ENCODE results near the gene UBE2J1.

- TF ChIP-seq, protein P1, sequence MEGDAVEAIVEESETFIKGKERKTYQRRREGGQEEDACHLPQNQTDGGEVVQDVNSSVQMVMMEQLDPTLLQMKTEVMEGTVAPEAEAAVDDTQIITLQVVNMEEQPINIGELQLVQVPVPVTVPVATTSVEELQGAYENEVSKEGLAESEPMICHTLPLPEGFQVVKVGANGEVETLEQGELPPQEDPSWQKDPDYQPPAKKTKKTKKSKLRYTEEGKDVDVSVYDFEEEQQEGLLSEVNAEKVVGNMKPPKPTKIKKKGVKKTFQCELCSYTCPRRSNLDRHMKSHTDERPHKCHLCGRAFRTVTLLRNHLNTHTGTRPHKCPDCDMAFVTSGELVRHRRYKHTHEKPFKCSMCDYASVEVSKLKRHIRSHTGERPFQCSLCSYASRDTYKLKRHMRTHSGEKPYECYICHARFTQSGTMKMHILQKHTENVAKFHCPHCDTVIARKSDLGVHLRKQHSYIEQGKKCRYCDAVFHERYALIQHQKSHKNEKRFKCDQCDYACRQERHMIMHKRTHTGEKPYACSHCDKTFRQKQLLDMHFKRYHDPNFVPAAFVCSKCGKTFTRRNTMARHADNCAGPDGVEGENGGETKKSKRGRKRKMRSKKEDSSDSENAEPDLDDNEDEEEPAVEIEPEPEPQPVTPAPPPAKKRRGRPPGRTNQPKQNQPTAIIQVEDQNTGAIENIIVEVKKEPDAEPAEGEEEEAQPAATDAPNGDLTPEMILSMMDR (tag by site-specific recombination; IDR thresholded peaks at IDR 0.05) = no peak
- TF ChIP-seq ZNF274 (IDR thresholded peaks at IDR 0.05; ENCODE audit: low read length) (no peak), ZNF274 (tag by site-specific recombination; IDR thresholded peaks at IDR 0.05; ENCODE audit: borderline replicate concordance) (no peak), ZNF423 (tag by site-specific recombination; IDR thresholded peaks at IDR 0.05) (no peak)
These were observed 50.8 kb downstream of the UBE2J1 start for GRCh38 chr6:89301586-89302194.

Measured in HEK293 (cell line).